ENCODE data around the gene RAD23B. TPM values are rescaled to one million over a fixed set of nuclear protein-coding genes. Genes with fewer than 3 reads are reported as not detected.

The RAD23B gene
- polyA plus RNA-seq, 1 experiment, result 229 TPM

DNA sequence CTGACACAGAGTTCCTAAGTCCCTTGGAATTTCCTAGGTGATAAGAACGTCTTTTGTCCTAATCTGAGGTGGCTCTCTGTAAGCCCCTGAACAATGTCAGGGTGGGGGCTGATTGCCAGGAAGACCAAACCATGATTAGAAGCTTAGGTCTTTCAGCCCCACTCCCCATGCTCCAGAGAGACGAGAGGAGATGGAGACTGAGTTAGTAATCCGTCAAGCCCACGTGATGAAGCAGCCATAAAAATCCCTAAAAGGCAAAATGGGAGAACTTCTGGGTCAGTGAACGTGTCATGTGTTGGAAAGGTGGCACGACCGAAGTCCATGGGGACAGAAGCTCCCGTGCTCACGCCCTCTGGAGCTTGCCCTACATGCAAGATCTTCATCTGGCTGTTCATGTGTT lies 85.6 kb downstream of the RAD23B start:
- ChIA-PET POLR2A (no interaction called here), CTCF (interaction anchor here (1.7 kb wide), 1 partner anchor 28 kb away, joined by 6 read pairs; no protein-coding TSS in a partner anchor)
- Histone ChIP-seq H3K36me3 (ENCODE audit: control insufficient read depth, insufficient read depth, low read length) (no peaks in the 10 kb centered on the region), H3K4me3 (ENCODE audit: low read depth, low read length) (no peak overlapping the region), H3K27me3 (ENCODE audit: control insufficient read depth, insufficient read depth, low read length) (no peaks in the 10 kb centered on the region; the same call in 1 of the 2 replicates)
- DNase-seq (ENCODE audit: low read depth), result no peak
- TF ChIP-seq, protein P1, sequence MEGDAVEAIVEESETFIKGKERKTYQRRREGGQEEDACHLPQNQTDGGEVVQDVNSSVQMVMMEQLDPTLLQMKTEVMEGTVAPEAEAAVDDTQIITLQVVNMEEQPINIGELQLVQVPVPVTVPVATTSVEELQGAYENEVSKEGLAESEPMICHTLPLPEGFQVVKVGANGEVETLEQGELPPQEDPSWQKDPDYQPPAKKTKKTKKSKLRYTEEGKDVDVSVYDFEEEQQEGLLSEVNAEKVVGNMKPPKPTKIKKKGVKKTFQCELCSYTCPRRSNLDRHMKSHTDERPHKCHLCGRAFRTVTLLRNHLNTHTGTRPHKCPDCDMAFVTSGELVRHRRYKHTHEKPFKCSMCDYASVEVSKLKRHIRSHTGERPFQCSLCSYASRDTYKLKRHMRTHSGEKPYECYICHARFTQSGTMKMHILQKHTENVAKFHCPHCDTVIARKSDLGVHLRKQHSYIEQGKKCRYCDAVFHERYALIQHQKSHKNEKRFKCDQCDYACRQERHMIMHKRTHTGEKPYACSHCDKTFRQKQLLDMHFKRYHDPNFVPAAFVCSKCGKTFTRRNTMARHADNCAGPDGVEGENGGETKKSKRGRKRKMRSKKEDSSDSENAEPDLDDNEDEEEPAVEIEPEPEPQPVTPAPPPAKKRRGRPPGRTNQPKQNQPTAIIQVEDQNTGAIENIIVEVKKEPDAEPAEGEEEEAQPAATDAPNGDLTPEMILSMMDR (IDR thresholded peaks at IDR 0.05; ENCODE audit: insufficient read depth, low read depth, low read length), result no peak

DNA sequence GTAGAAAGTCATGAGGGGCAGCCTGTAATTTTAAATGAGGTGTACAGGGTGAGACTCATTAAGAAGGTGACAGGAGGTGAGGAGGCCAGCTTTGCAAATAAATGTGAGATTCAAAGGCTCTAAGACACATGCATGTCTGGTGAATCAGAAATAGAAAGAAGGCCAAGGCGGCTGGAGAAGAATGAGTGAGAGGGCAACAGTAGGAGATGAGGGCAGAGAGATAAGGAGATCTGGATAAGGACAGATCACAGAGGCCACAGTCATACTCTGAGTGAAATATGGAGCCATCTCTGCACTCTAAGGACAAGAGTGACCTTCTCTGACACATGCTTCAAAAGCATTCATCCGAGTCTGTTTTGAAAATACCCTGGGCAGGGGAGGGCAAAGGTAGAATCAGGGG lies 90.7 kb downstream of the RAD23B start:
- no peak for DNase-seq (ENCODE audit: low read depth)
- no peaks in the 10 kb centered on the region for H3K36me3 ChIP-seq (ENCODE audit: control insufficient read depth, insufficient read depth, low read length)
- TF ChIP-seq, protein P1 (IDR thresholded peaks at IDR 0.05; ENCODE audit: insufficient read depth, low read depth, low read length), result no peak
- CTCF ChIA-PET, result no interaction called here
- POLR2A ChIA-PET, result no interaction called here
- no peak overlapping the region for H3K4me3 ChIP-seq (ENCODE audit: low read depth, low read length)
- H3K27me3 ChIP-seq (ENCODE audit: control insufficient read depth, insufficient read depth, low read length), result no peaks in the 10 kb centered on the region; the same call in 1 of the 2 replicates

DNA sequence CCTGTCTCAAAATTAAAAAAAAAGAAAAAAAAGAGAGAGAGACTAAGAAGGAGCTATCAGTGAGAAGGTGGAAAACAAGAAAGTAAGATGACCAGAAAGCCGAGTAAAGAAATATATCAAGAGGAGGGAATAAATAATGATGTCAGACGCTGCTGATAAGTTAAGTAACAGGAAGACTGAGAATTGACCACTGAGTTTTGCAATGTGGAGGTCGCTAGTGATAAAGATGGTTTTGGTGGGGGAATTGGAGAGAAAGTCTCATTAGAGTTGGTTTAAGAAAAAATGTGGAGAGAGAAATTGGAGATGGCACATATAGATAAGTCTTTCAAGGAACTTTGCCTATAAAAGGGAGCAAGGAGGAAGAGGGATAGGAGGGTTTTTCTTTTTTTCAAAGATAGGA lies 91.9 kb downstream of the RAD23B start:
- no peak for DNase-seq (ENCODE audit: low read depth)
- TF ChIP-seq, protein P1 (IDR thresholded peaks at IDR 0.05; ENCODE audit: insufficient read depth, low read depth, low read length), result no peak
- H3K36me3 ChIP-seq (ENCODE audit: control insufficient read depth, insufficient read depth, low read length), result no peaks in the 10 kb centered on the region
- H3K27me3 ChIP-seq (ENCODE audit: control insufficient read depth, insufficient read depth, low read length), result no peaks in the 10 kb centered on the region; the same call in 1 of the 2 replicates
- no peak overlapping the region for H3K4me3 ChIP-seq (ENCODE audit: low read depth, low read length)
- POLR2A ChIA-PET, result no interaction called here
- CTCF ChIA-PET, result no interaction called here

DNA sequence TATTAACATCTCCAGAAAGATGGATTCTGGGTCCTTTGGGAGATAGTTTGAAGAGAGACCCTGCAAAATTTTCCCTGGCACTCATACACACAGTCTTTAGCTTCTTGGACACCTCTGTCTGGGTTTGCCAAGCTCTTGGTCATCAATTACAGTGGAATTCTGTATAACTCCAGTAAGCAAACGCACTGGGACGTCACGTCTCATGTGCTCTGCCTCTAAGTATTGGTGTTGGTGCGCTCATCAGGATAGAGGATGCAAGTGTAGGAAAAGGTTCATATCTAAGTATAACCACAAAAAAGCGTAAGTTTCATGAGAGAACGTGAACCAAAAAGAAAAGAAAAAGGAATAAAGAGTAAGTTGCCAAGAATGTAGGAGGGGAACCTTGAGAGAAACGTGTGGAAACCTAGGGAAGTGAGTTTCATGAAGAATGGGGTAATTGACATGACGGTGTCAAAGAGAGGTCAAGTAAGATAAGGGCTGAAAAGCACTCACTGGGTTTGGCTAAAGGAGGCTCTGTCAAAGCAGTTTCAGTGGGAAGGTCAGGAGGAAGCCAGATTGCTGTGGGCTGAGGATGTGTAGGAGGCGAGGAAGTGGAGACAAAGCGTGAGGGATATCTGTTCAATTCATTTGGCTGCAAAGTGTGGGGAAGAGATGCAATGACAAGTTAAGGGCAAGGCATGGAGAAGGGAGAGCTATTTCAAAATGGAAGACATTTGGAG lies 92.7 kb downstream of the RAD23B start:
- CTCF ChIA-PET, result no interaction called here
- no peaks in the 10 kb centered on the region; the same call in 1 of the 2 replicates for H3K27me3 ChIP-seq (ENCODE audit: control insufficient read depth, insufficient read depth, low read length)
- no peak overlapping the region for H3K4me3 ChIP-seq (ENCODE audit: low read depth, low read length)
- DNase-seq (ENCODE audit: low read depth), result no peak
- TF ChIP-seq, protein P1 (IDR thresholded peaks at IDR 0.05; ENCODE audit: insufficient read depth, low read depth, low read length), result no peak
- POLR2A ChIA-PET, result no interaction called here
- H3K36me3 ChIP-seq (ENCODE audit: control insufficient read depth, insufficient read depth, low read length), result no peaks in the 10 kb centered on the region

GRCh38 chr9:107378006-107378405 lies 94.9 kb downstream of the RAD23B start:
- CTCF ChIA-PET, result no interaction called here

More at GRCh38 chr9:107378006-107378405, 94.9 kb downstream of the RAD23B start:
- DNase-seq (ENCODE audit: low read depth), result no peak
- TF ChIP-seq, protein P1 (IDR thresholded peaks at IDR 0.05; ENCODE audit: insufficient read depth, low read depth, low read length), result no peak
- H3K4me3 ChIP-seq (ENCODE audit: low read depth, low read length), result no peak overlapping the region
- no peaks in the 10 kb centered on the region for H3K36me3 ChIP-seq (ENCODE audit: control insufficient read depth, insufficient read depth, low read length)
- POLR2A ChIA-PET, result no interaction called here
- H3K27me3 ChIP-seq (ENCODE audit: control insufficient read depth, insufficient read depth, low read length), result no peaks in the 10 kb centered on the region; the same call in 1 of the 2 replicates

Other genes with a start within 250 kb of the RAD23B start
- 4.3 and 5.2 TPM in 2 replicates for gene KLF4, start 206.5 kb downstream of the RAD23B start, polyA plus RNA-seq (2011; rRNA removed)